Ishikawa (cell line): Measurements from ENCODE around the gene TP53BP2.

Experiments
- CEBPB ChIP-seq: IDR thresholded peaks from 2 replicates; pipeline ENCODE4 v1.6.1; 2012
- CREB1 ChIP-seq: IDR thresholded peaks from 2 replicates; pipeline ENCODE4 v1.6.1; 2012; ENCODE audit warnings: low read depth
- EGR1 ChIP-seq: IDR thresholded peaks from 2 replicates; pipeline ENCODE4 v1.6.1; 2012
- EP300 ChIP-seq: IDR thresholded peaks from 2 replicates; pipeline ENCODE4 v1.6.1; 2012; ENCODE audit warnings: borderline replicate concordance
- FOXM1 ChIP-seq: IDR thresholded peaks from 2 replicates; pipeline ENCODE4 v1.6.1; 2012; ENCODE audit warnings: low read depth, borderline replicate concordance
- NFIC ChIP-seq: IDR thresholded peaks from 2 replicates; pipeline ENCODE4 v1.6.1; 2012
- RAD21 ChIP-seq: IDR thresholded peaks from 2 replicates; pipeline ENCODE4 v1.6.1; 2012; ENCODE audit warnings: low read depth
- TAF1 ChIP-seq: IDR thresholded peaks from 2 replicates; pipeline ENCODE4 v1.6.1; 2012; ENCODE audit warnings: low read depth, mild to moderate bottlenecking
- TCF12 ChIP-seq: IDR thresholded peaks from 2 replicates; pipeline ENCODE4 v1.6.1; 2012; ENCODE audit warnings: low read depth
- TEAD4 ChIP-seq: IDR thresholded peaks from 2 replicates; pipeline ENCODE4 v1.6.1; 2012
- USF1 ChIP-seq: IDR thresholded peaks from 2 replicates; pipeline ENCODE4 v1.6.1; 2012
- YY1 ChIP-seq: IDR thresholded peaks from 2 replicates; pipeline ENCODE4 v1.6.1; 2012; ENCODE audit warnings: low read depth
- ZBTB7A ChIP-seq: IDR thresholded peaks from 2 replicates; pipeline ENCODE4 v1.6.1; 2012; ENCODE audit warnings: low read depth
- TF ChIP-seq, protein P1 (sequence below): IDR thresholded peaks from 2 replicates; pipeline ENCODE4 v1.6.1; 2012; ENCODE audit warnings: low read depth, mild to moderate bottlenecking
- TF ChIP-seq, protein P2 (sequence below): IDR thresholded peaks from 2 replicates; pipeline ENCODE4 v1.6.1; 2012

Gene TP53BP2

DNA sequence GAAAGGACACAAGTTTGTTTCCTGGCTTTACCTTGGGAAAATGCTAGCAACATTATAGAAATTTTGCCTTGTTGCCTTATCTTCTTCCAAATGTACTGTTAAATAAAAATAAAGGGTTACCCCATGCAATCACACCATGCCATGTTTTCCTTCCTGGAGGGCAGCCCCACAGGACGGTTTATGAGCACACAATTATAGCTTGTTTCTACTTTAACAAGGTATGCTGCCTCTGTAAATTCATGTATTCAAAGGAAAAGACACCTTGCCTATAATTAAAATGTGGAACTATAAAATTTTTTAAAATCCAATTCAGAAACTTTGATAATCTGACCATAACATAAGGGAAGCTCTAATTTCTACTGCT is 70.1 kb downstream of the TP53BP2 start:
- TF ChIP-seq CREB1, result no peak
- TF ChIP-seq TEAD4, result no peak
- TF ChIP-seq NFIC, result no peak
- no peak for TF ChIP-seq TCF12
- no peak for TF ChIP-seq RAD21
- no peak for TF ChIP-seq ZBTB7A
- TF ChIP-seq, protein P1, sequence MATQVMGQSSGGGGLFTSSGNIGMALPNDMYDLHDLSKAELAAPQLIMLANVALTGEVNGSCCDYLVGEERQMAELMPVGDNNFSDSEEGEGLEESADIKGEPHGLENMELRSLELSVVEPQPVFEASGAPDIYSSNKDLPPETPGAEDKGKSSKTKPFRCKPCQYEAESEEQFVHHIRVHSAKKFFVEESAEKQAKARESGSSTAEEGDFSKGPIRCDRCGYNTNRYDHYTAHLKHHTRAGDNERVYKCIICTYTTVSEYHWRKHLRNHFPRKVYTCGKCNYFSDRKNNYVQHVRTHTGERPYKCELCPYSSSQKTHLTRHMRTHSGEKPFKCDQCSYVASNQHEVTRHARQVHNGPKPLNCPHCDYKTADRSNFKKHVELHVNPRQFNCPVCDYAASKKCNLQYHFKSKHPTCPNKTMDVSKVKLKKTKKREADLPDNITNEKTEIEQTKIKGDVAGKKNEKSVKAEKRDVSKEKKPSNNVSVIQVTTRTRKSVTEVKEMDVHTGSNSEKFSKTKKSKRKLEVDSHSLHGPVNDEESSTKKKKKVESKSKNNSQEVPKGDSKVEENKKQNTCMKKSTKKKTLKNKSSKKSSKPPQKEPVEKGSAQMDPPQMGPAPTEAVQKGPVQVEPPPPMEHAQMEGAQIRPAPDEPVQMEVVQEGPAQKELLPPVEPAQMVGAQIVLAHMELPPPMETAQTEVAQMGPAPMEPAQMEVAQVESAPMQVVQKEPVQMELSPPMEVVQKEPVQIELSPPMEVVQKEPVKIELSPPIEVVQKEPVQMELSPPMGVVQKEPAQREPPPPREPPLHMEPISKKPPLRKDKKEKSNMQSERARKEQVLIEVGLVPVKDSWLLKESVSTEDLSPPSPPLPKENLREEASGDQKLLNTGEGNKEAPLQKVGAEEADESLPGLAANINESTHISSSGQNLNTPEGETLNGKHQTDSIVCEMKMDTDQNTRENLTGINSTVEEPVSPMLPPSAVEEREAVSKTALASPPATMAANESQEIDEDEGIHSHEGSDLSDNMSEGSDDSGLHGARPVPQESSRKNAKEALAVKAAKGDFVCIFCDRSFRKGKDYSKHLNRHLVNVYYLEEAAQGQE, result no peak
- TF ChIP-seq TAF1, result no peak

- TF ChIP-seq YY1 (no peak), TAF1 (no peak), FOXM1 (no peak), EGR1 (no peak), ZBTB7A (no peak), USF1 (no peak), RAD21 (no peak), CREB1 (no peak), NFIC (no peak), TEAD4 (no peak), TCF12 (no peak), CEBPB (no peak), EP300 (no peak)
- TF ChIP-seq, protein P1, result no peak
- TF ChIP-seq, protein P2, sequence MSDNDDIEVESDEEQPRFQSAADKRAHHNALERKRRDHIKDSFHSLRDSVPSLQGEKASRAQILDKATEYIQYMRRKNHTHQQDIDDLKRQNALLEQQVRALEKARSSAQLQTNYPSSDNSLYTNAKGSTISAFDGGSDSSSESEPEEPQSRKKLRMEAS, result no peak
These were observed 70.7 kb downstream of the TP53BP2 start for GRCh38 chr1:223775054-223775453.

- no peak for TF ChIP-seq CEBPB
- TF ChIP-seq TAF1, result no peak
- no peak for TF ChIP-seq TEAD4
- TF ChIP-seq TCF12, result no peak
- TF ChIP-seq, protein P2, result no peak
- TF ChIP-seq, protein P1, result no peak
- no peak for TF ChIP-seq YY1
- no peak for TF ChIP-seq ZBTB7A
- TF ChIP-seq FOXM1, result no peak
- no peak for TF ChIP-seq EGR1
- no peak for TF ChIP-seq EP300
These were observed 71.5 kb downstream of the TP53BP2 start for GRCh38 chr1:223774134-223774814.

DNA sequence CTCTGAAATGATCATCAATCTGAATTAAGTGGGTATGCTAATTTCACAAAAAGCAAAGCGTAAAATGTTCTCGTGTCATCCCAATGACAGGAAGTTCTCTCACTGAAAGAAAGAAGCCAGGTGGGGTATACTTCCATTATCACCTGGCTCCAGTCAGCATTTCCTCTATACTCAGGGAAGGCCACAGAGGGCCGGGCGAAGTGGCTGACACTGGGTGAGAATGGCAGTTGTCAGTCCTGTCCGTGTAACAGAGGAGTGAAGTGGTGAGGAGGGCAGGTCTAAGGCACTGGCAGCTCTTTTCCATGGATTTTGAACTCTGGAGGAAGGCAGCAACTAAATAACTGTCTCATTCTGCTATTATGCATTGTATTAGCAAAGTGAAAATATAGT is 73.0 kb downstream of the TP53BP2 start:
- TF ChIP-seq EGR1, result no peak
- no peak for TF ChIP-seq TEAD4
- TF ChIP-seq, protein P1, result no peak
- no peak for TF ChIP-seq YY1
- TF ChIP-seq FOXM1, result no peak
- no peak for TF ChIP-seq CREB1
- TF ChIP-seq TCF12, result no peak
- TF ChIP-seq ZBTB7A, result no peak
- no peak for TF ChIP-seq USF1
- TF ChIP-seq, protein P2, result no peak
- TF ChIP-seq TAF1, result no peak
- TF ChIP-seq EP300, result no peak
- TF ChIP-seq CEBPB, result no peak
